ENCODE results near the gene OR10G3. TPM values are rescaled to one million over a fixed set of nuclear protein-coding genes. Genes with fewer than 3 reads are reported as not detected.
A peak's percentile ranks its signal among the peaks of the same experiment; 100 is the strongest.

Gene OR10G3
- total and polyA plus RNA-seq, 2 of the 13 experiments (the other 11 are each of a cell fraction or from before 2014, with no cell fraction given) = not detected

GRCh38 chr14:21528381-21529348 is 51.2 kb downstream of the OR10G3 start (continued):
- TF ChIP-seq ZNF33A (CRISPR knock-in tag; IDR thresholded peaks at IDR 0.05; ENCODE audit: borderline replicate concordance) (no peak), ZNF24 (IDR thresholded peaks at IDR 0.05) (no peak), SOX13 (IDR thresholded peaks at IDR 0.05) (no peak), SOX13 (CRISPR knock-in tag; conservative IDR thresholded peaks at IDR 0.05 in 1 of 2, IDR thresholded peaks at IDR 0.05 in 1 of 2) (peak in 1 of 2 experiments; percentile 77; a peak in 2 of 4 replicates), SOX5 (CRISPR knock-in tag; IDR thresholded peaks at IDR 0.05; ENCODE audit: borderline replicate concordance) (peak; percentile 62), MYPOP (CRISPR knock-in tag; IDR thresholded peaks at IDR 0.05) (peak; percentile 29; the same call in 1 of the 2 replicates), ZNF232 (CRISPR knock-in tag; IDR thresholded peaks at IDR 0.05; ENCODE audit: borderline replicate concordance) (peak; percentile 96; the same call in 1 of the 2 replicates), ZNF230 (CRISPR knock-in tag; IDR thresholded peaks at IDR 0.05) (no peak), ZKSCAN5 (CRISPR knock-in tag; IDR thresholded peaks at IDR 0.05) (no peak), ZNF546 (CRISPR knock-in tag; conservative IDR thresholded peaks at IDR 0.05) (no peak), ZNF432 (CRISPR knock-in tag; IDR thresholded peaks at IDR 0.05; ENCODE audit: borderline replicate concordance) (no peak), ZNF331 (CRISPR knock-in tag; IDR thresholded peaks at IDR 0.05) (peak; percentile 77), RXRB (CRISPR knock-in tag; IDR thresholded peaks at IDR 0.05; ENCODE audit: borderline replicate concordance) (peak; percentile 95), HNF1A (IDR thresholded peaks at IDR 0.05; ENCODE audit: low read depth) (no peak), HNF1A (CRISPR knock-in tag; IDR thresholded peaks at IDR 0.05; ENCODE audit: borderline replicate concordance) (peak; percentile 42; the same call in 1 of the 2 replicates), ZBED4 (CRISPR knock-in tag; IDR thresholded peaks at IDR 0.05; ENCODE audit: borderline replicate concordance) (peak; percentile 29; the same call in 1 of the 2 replicates), PAF1 (CRISPR knock-in tag; IDR thresholded peaks at IDR 0.05) (no peak), SNAI1 (CRISPR knock-in tag; IDR thresholded peaks at IDR 0.05; ENCODE audit: borderline replicate concordance) (no peak), MZF1 (CRISPR knock-in tag; IDR thresholded peaks at IDR 0.05; ENCODE audit: borderline replicate concordance) (no peak), RFX3 (CRISPR knock-in tag; IDR thresholded peaks at IDR 0.05) (no peak; the same call in 1 of the 2 replicates)

Data from HepG2 (cell line).